VCaP (cell line): ENCODE data around the gene PRG2.

Experiments
- H3K27ac ChIP-seq: fragments of 450-650 bp; 2 replicates; pipeline ENCODE4 v1.5.1; 2017
- TF ChIP-seq, protein P1 (sequence below): fragments of 450-650 bp; conservative IDR thresholded peaks from 2 replicates; pipeline ENCODE4 v1.5.1; 2017; ENCODE audit warnings: mild to moderate bottlenecking, moderate library complexity

PRG2 gene

DNA sequence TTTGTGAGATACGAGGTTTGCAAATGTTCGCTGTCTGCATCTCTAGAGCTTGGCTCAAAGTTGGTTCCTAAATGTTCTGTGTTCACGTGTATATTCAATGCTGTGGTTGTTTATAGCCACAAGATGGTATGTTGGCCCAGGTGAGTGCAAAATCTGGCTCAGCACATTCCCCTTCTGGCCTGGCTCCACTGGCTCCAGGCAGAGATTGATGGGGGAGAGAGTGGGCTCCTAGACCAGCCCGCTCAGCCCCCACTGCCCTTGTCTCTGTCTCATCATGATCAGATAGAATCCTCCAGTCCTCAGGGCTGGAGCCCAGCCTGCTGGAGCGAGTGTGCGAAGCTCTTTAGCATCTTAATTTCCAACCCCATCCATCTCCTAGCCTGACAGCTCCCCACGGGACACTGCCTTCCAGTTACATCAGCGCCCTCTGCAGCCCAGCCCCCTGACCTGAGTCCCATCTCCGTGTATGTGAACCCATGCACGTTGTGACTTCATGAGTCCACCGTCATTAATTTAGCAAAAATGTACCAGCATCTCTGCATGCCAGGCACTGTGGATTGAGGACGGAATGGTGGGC is 50.3 kb downstream of the PRG2 start:
- TF ChIP-seq, protein P1, sequence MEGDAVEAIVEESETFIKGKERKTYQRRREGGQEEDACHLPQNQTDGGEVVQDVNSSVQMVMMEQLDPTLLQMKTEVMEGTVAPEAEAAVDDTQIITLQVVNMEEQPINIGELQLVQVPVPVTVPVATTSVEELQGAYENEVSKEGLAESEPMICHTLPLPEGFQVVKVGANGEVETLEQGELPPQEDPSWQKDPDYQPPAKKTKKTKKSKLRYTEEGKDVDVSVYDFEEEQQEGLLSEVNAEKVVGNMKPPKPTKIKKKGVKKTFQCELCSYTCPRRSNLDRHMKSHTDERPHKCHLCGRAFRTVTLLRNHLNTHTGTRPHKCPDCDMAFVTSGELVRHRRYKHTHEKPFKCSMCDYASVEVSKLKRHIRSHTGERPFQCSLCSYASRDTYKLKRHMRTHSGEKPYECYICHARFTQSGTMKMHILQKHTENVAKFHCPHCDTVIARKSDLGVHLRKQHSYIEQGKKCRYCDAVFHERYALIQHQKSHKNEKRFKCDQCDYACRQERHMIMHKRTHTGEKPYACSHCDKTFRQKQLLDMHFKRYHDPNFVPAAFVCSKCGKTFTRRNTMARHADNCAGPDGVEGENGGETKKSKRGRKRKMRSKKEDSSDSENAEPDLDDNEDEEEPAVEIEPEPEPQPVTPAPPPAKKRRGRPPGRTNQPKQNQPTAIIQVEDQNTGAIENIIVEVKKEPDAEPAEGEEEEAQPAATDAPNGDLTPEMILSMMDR = 0 out of 2 replicates have a peak, but pooled peaks have one; percentile 14
- H3K27ac ChIP-seq = no peak overlapping the region

DNA sequence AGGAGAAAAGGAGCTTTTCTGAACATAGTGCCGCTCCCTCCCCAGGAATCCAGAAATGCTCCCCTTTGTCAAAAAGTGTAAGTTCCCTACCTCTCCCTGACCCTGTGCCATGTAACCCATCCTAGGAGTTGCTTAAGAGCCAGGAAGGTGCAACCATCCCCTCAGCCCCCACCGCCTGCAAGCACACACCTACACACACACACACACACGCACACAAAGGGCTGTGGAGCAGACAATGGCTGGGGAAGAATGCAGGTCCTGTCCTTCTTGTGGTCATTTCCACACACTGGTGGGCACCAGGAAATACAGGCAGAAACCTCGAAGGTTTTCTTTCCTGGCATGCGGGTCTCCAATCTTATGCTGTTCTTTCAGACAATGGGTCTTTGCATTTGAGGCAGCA is 51.1 kb downstream of the PRG2 start:
- no peak overlapping the region for H3K27ac ChIP-seq
- TF ChIP-seq, protein P1 = no peak

DNA sequence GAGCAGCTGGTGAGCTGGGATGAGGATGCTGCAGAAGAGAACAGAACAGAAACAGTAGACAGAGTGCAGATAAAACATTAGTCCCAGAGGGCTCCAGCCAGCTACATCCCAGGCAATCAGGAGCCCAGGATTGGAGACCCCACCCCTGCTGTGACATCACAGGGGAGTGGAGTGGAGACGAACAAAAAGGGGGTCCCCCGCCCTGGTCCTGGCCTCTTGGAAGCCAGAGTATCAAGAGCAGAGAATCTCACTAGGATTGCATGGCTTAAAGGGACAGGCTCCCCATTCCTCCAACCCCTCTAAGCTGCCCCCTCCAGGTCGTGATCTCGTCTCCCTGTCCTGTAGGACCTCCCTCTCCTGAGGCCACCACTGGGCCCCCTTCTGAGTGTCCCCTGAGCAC is 52.3 kb downstream of the PRG2 start, which contains the start of gene P2RX3:
P2RX3 (plus strand) TSS at position 211 of the 400 bp plus-strand sequence. CDS start 199 bp downstream, outside the sequence.
- H3K27ac ChIP-seq = no peak within 1 kb of the TSS
- TF ChIP-seq, protein P1 = no peak

DNA sequence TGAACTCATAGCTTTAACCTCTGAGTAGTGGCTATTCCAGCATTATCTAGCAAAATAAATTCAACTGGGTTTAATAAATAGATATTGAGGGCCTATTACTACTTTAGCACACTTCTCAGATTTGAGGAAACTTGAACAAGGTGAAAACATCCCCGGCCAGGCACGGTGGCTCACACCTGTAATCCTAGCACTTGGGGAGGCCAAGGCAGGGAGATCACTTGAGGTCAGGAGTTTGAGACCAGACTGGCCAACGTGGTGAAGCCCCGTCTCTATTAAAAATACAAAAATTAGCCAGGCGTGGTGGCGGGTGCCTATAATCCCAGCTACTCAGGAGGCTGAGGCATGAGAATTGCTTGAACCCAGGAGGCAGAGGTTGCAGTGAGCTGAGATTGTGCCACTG is 53.6 kb downstream of the PRG2 start:
- H3K27ac ChIP-seq = peak overlapping the region; percentile 93
